ENCODE data around the gene ZNHIT2. TPM values are rescaled to one million over a fixed set of nuclear protein-coding genes. Genes with fewer than 3 reads are reported as not detected.

Gene ZNHIT2
- total and polyA plus RNA-seq, 2 of the 13 experiments (the other 11 are each of a cell fraction or from before 2014, with no cell fraction given) = 1.1 to 6.5 TPM

GRCh38 chr11:65151331-65151899, 33.9 kb upstream of the ZNHIT2 start (continued):
- TF ChIP-seq, protein P1, sequence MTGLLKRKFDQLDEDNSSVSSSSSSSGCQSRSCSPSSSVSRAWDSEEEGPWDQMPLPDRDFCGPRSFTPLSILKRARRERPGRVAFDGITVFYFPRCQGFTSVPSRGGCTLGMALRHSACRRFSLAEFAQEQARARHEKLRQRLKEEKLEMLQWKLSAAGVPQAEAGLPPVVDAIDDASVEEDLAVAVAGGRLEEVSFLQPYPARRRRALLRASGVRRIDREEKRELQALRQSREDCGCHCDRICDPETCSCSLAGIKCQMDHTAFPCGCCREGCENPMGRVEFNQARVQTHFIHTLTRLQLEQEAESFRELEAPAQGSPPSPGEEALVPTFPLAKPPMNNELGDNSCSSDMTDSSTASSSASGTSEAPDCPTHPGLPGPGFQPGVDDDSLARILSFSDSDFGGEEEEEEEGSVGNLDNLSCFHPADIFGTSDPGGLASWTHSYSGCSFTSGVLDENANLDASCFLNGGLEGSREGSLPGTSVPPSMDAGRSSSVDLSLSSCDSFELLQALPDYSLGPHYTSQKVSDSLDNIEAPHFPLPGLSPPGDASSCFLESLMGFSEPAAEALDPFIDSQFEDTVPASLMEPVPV (CRISPR knock-in tag; IDR thresholded peaks at IDR 0.05) = no peak

DNA sequence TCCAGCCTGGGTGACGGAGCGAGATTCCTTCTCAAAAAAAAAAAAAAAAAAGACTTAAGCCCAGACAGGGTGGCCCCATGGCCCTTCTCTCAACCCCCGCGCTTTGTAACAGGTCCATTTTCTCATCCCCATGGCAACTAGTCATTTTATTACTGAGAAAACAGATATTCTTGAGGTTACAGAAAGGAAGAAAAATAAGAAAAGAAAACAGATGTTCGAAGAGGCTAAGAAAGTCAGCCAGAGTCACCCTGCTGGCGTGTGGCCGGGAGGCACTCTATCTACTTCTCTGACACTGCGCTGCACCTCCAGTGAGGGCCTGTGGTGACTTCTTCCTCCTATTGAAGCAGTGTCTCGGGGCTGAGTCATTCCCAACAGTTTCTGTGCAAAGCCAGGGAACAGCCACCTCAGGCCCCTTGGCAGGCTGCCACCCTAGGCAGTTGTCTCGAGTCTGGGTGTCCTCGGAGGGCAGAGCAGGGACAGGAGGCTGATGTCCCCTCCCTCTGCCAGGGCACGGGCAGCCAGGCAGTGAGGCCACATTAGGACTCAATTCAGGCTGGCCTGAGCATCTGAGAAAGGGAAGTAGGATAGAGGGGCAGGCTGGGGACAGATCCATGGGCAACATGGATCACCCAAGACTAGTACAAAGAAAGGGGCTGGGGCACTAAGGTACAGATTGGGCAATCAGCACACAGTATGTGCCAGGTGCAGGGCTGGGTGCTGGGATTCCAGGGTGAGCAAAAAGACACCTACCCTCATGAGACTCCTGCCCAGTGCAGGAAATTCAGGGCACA, 33.2 kb upstream of the ZNHIT2 start:
- peaks cover 5% of the 10 kb centered on the region; the same call in 1 of the 2 replicates for H3K9me3 ChIP-seq (ENCODE audit: low read length)
- CTCF ChIA-PET (ENCODE audit: low intra/inter-chr PET ratio, low total read pairs) = no interaction called here
- H3K36me3 ChIP-seq (replicated peaks in 1 of 2; ENCODE audit: control insufficient read depth in 1 of 2, insufficient read depth in 2 of 2, low read length in 2 of 2) = no peaks in the 10 kb centered on the region
- peaks cover 43% of the 10 kb centered on the region for H3K4me1 ChIP-seq (ENCODE audit: insufficient read depth, low read length)
- POLR2A ChIA-PET = interaction anchor here (3.0 kb wide), 1 partner anchor 16 kb away, joined by 12 read pairs; the partner anchor contains the start of gene SYVN1
- H3K27me3 ChIP-seq (ENCODE audit: control insufficient read depth in 1 of 2, insufficient read depth in 2 of 2, low read length in 2 of 2) = no peaks in the 10 kb centered on the region
- no peaks in the 10 kb centered on the region for H3K79me2 ChIP-seq (ENCODE audit: insufficient read depth, low read length)
- intact Hi-C loops (cut with micrococcal nuclease; ENCODE audit: unreplicated experiment) = no loop called here
- BruUV-seq (replicated peaks) = no TSS peak
- no peak for FAIRE-seq
- DNase-seq (ENCODE audit: low spot score) = peak; percentile 40
- peak; percentile 86 for ATAC-seq
- no peaks in the 10 kb centered on the region for H4K20me1 ChIP-seq (ENCODE audit: insufficient read depth, low read length)
- in situ Hi-C loops (cut with HindIII; ENCODE audit: extremely low pct_ligation_motif_present, low pct_unique_long_range_greater_than_20kb) = no loop called here
- 34% methylated on average over 11 of the region's 12 CpGs for whole genome bisulfite sequencing (ENCODE audit: low lambda C conversion rate)
- peak overlapping the region; percentile 85 for H3K4me2 ChIP-seq (ENCODE audit: low read depth, low read length)
- H2AFZ ChIP-seq (ENCODE audit: low read length) = peak overlapping the region; percentile 32
- peak overlapping the region; percentile 15 to 59 (median 36); a peak in 4 of 6 replicates for H3K4me3 ChIP-seq (replicated peaks in 1 of 3; ENCODE audit: insufficient read depth in 1 of 3, low read depth in 2 of 3, low read length in 3 of 3)
- H3K9ac ChIP-seq (ENCODE audit: insufficient read depth, low read depth, low read length) = 0 out of 2 replicates have a peak overlapping the region, but pooled peaks have one; percentile 23
- no peak overlapping the region for H3K27ac ChIP-seq (ENCODE audit: extremely low read length, insufficient read depth, low read length)
- no peak for TF ChIP-seq THAP11 (CRISPR knock-in tag; IDR thresholded peaks at IDR 0.05)
- peak; percentile 47; the same call in 1 of the 2 replicates for TF ChIP-seq CEBPB (IDR thresholded peaks at IDR 0.05; ENCODE audit: borderline replicate concordance, low read depth, low read length)
- 0 out of 2 replicates have a peak, but pooled peaks have one; percentile 23 for TF ChIP-seq GABPB1 (CRISPR knock-in tag; IDR thresholded peaks at IDR 0.05)
- TF ChIP-seq NR2F6 (IDR thresholded peaks at IDR 0.05) = no peak
- TF ChIP-seq NR2F6 (CRISPR knock-in tag; IDR thresholded peaks at IDR 0.05) = no peak
- no peak for TF ChIP-seq NFE2L1 (CRISPR knock-in tag; IDR thresholded peaks at IDR 0.05; ENCODE audit: borderline replicate concordance)
- TF ChIP-seq, protein P2, sequence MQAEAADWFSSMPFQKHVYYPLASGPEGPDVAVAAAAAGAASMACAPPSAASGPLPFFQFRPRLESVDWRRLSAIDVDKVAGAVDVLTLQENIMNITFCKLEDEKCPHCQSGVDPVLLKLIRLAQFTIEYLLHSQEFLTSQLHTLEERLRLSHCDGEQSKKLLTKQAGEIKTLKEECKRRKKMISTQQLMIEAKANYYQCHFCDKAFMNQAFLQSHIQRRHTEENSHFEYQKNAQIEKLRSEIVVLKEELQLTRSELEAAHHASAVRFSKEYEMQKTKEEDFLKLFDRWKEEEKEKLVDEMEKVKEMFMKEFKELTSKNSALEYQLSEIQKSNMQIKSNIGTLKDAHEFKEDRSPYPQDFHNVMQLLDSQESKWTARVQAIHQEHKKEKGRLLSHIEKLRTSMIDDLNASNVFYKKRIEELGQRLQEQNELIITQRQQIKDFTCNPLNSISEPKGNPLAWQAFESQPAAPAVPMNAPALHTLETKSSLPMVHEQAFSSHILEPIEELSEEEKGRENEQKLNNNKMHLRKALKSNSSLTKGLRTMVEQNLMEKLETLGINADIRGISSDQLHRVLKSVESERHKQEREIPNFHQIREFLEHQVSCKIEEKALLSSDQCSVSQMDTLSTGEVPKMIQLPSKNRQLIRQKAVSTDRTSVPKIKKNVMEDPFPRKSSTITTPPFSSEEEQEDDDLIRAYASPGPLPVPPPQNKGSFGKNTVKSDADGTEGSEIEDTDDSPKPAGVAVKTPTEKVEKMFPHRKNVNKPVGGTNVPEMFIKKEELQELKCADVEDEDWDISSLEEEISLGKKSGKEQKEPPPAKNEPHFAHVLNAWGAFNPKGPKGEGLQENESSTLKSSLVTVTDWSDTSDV (CRISPR knock-in tag; IDR thresholded peaks at IDR 0.05) = no peak
- 0 out of 2 replicates have a peak, but pooled peaks have one; percentile 9 for TF ChIP-seq ELF1 (CRISPR knock-in tag; IDR thresholded peaks at IDR 0.05)
- 0 out of 2 replicates have a peak, but pooled peaks have one; percentile 29 for TF ChIP-seq ZC3H4 (CRISPR knock-in tag; IDR thresholded peaks at IDR 0.05; ENCODE audit: borderline replicate concordance)
- peak; percentile 73 for TF ChIP-seq HIC2 (CRISPR knock-in tag; IDR thresholded peaks at IDR 0.05; ENCODE audit: low read depth)
- 0 out of 2 replicates have a peak, but pooled peaks have one; percentile 18 for TF ChIP-seq RXRB (CRISPR knock-in tag; IDR thresholded peaks at IDR 0.05; ENCODE audit: borderline replicate concordance)
- no peak for TF ChIP-seq XRCC5 (optimal IDR thresholded peaks at IDR 0.05; ENCODE audit: low read length)
